GM19193 (cell line): Measurements from ENCODE around the gene INPP4A.

Experiments used
- POLR2A ChIP-seq: IDR thresholded peaks from 4 replicates; pipeline ENCODE4 v1.6.1; 2011; ENCODE audit not compliant: insufficient read depth, insufficient read length; ENCODE audit errors: extremely low read depth

Gene INPP4A

DNA sequence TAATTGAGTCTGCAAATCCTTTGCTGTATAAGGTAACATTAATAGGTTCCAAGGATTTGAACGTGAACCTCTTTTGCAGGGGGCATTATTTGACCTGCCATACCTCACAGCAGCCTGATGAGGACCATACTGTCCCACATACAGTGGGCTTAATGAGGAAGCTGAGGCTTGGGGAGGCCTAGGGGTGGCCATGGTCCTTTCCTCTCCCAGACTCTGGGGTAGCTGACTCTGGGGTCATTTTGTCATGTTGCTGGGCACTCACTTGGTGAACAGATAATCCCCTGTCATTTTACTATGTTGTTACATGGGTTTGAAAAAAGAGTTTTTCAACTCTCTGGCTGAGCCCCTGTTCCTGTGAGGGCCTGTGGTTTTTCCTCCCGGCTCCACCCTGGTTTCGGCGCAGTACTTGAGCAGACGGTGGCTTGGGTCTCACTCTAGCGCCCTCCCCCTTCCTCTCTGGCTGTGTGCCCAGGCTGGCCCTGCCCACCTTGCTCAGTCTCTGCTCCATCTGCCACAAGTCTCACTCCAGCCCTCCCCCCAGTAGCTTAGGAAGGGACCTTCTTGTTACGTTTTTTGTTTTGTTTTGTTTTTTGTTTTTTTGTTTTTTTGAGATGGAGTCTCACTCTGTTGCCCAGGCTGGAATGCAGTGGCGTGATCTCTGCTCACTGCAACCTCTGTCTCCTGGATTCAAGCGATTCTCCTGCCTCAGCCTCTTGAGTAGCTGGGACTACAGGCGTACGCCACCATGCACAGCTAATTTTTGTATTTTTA lies 21.0 kb downstream of the INPP4A start:
- peak; percentile 38 for TF ChIP-seq POLR2A

DNA sequence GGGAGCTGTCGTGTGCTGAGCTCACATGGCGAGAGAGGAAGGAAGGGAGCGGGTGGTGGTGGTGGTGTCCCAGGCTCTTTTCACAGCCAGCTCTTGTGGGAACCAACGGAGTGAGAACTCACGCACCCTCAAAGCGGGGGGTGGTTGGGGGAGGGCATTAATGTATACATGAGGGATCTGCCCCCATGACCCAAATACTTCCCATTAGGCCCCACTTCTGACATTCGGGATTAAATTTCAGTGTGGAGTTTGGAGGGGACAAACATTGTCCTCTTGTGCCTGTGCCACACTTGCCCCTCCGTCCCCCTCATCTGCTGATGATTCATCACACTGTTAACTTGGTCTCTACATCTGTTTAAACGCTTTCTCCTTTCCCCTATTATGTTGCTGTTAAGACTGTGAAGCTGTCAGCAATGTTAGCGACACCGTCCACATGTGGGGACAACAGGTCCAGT lies 22.5 kb downstream of the INPP4A start:
- no peak for TF ChIP-seq POLR2A

DNA sequence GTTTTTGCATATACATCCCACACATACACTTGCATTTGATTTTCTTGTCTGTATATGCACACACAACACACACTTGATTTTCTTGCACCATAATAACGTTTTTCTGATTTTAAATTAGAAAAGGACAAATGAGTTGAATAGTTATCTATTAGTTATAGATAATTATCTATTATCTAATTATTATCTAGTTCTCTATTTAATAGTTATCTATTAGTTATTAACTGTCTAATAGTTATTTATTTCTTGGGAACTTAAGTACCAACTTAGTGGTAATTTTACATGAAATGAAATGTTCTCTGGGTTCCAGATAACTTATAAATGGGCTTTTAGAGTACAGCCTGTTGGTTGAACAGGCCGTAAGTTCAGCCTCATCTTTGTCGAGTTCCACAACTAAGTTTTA lies 23.0 kb downstream of the INPP4A start:
- no peak for TF ChIP-seq POLR2A

DNA sequence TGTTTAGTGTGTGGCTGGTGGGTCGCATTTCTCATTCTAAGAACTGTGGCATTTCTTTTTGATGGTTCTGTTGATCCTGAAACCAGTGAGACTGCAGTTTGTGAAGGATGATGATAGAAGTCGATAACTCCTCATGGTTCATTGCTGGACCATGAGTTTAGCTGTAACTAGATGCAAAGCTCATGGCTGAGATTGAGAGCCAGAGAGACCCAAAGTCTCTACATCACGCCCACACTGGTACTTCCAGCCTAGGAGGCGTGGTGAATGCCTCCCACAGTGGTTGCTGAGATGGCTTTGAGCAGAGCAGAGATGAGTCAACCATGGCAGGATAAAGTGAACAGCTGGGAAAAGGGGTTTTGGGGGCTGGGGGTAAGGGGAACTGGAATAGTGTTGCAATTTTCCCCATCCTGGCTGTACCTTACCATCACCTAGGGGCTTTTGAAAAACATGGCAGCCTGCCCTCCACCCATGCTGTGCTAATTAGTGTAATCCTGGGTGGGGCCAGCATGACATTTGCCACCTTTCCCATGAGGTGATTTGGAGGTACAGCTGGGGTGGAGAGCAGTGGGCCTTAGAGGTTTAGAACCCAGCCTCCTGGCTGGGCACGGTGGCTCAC lies 24.1 kb downstream of the INPP4A start:
- TF ChIP-seq POLR2A, result no peak

DNA sequence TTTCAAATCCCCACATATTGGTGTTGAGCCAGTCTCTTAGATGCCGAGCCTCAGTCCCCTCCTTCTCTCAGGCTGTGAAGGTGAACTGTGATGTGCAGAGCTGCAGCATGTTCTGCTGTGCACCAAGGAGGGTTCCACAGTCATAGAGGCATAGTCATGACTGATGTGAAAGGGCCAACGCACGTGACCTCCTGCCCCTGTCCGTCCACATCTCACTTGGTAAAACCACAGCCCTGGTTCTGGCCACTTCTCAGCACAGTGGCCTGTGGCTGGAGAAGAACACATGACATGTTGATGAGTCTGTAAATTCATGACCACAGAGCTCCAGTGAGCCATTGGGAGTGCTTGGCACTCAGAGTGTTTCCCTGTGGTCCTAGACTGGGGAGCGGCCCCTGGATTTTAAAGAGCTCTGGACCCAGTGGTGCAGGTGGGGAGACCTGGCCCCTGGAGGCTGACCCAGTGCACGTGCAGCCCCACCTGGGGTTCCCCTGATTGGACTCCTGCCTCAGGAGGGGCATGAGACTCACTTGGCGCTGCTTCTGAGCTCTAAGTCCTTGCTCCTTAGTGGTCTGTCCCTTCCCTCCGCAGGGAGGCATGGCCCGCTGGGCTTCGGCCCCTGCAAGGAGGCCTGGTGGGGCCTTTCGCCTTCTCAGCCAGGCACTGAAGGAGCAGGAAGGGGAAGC lies 25.3 kb downstream of the INPP4A start:
- TF ChIP-seq POLR2A, result no peak

DNA sequence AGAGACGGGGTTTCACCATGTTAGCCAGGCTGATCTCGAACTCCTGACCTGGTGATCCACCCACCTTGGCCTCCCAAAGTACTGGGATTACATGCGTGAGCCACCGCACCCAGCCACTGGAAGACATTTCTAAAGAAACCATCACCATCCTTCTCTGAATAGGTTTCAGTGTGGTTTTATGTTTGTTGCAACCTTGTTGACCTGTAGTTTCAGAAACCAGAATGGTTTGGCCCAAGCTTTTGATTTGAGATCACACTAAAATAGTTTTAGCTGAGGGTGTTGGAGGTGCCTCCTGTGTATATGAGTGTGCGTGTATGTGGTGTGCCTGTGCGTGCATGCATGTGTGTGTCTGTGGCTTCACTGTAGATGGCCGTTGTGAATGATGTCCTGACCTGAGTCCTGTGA lies 26.2 kb downstream of the INPP4A start:
- TF ChIP-seq POLR2A, result no peak

DNA sequence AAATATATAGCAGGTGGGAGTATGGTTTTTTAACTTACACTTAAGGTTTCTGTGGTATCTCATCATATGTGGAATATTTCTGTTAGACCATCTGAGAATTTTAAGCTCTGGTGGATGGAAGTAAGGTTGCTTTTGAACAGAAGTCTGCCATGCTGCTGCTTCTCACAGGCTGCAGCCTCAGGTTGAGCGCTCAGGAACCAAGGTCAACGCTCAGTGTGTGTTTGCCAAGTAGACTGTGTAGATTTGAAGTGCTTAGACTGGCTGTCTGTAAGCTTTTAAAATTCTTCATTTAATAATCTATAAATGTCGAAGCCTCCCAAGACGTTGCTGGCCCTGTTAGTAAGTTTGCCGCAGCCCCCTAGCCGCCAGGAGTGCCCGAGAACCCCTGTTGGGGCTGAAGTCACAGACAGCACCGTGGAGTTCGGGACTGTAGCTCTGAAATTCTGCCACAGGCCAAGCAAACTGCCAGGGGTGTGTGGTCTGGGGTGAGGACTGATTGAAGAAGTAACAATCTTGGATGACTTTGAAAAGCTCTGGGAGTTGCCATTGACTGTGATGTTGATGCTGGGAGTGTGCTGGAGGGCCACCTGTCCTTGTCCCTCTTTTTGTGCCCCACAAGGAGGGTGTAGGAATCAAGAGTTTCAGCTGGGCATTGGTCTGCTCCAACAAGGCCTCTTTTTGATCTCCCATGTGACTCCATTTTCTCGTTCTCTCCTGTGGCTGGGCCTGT lies 26.9 kb downstream of the INPP4A start:
- TF ChIP-seq POLR2A, result no peak

DNA sequence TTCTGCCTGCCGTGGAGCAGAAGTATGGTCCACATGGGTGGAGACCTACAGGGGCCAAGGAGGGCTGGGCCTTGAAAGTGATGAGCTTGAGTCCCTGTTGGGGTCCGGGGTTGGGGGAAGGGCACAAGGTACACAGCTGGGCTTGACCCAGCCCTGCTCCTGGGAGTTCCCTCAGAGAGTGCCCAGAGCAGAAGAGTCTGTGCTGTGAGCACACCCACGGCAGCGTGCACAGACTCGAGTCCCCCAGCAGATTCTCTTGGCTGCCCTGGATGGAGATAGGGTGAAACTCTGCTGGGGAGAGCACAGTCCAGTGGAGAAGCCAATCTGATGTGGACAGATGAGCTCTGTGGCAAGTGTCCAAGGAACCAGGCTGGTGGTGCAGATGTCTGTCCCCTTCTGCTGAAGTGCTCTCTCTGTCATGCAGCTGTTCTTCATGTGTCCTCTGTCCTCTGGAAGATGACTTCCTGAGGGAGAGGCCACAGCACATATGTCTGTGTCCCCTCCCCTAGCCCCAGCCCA lies 27.5 kb downstream of the INPP4A start:
- no peak for TF ChIP-seq POLR2A

DNA sequence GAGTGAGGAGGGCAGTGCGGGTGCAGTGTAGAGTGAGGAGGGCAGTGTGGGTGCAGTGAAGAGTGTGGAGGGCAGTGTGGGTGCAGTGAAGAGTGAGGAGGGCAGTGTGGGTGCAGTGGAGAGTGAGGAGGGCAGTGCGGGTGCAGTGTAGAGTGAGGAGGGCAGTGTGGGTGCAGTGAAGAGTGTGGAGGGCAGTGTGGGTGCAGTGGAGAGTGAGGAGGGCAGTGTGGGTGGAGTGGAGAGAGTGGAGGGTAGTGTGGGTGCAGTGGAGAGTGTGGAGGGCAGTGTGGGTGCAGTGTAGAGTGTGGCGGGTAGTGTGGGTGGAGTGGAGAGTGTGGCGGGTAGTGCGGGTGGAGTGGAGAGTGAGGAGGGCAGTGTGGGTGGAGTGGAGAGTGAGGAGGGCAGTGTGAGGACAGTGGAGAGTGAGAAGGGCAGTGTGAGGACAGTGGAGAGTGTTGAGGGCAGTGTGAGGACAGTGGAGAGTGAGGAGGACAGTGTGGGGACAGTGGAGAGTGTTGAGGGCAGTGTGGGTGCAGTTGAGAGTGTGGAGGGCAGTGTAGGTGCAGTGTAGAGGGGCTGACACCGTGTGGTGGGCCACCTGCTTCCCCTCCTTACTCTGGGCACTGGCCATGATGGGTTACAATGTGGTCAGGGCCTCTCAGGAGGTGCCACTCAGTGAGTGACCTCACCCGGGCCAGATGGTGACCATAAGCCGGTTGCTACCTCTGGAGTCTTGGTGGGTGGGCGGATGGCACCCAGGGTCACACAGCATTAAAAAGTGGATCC lies 28.5 kb downstream of the INPP4A start:
- no peak for TF ChIP-seq POLR2A

DNA sequence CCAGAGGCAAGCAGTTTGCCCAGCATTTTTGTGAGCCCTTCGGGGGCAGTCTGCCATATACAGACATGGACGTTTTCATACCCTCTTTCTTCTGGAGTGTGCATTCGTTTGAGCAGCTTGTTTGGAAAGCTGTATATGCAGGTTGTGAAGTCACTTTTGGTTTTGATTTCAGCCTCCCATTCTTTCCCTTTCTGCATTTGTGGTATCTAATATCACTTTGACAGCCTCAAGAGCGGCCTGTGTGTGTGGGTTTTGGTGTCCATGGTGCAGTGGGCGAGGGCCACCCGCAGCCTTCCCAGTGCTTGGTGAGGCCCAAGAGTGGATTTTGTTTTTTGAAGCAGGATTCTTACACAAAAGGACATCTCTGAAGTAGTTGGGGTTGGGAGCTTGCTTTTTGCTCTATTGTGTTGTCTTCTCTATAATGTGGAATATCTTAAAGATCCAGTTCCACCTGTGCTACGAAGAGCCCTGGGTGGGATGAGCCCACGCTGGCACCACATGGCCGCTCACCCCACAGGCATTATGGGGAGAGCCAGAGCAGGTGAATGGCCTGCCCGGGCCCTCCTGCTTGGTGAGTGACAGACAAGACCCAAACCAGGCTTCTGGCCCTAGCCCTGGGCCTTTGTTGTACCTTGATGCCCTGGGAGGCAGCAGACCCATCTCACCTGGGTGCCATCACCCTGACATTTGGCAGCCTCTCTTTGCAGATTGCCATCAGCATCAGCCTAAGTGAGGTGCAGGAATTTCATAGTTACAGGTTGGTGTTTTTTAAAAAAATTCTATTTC lies 29.5 kb downstream of the INPP4A start:
- TF ChIP-seq POLR2A, result no peak

DNA sequence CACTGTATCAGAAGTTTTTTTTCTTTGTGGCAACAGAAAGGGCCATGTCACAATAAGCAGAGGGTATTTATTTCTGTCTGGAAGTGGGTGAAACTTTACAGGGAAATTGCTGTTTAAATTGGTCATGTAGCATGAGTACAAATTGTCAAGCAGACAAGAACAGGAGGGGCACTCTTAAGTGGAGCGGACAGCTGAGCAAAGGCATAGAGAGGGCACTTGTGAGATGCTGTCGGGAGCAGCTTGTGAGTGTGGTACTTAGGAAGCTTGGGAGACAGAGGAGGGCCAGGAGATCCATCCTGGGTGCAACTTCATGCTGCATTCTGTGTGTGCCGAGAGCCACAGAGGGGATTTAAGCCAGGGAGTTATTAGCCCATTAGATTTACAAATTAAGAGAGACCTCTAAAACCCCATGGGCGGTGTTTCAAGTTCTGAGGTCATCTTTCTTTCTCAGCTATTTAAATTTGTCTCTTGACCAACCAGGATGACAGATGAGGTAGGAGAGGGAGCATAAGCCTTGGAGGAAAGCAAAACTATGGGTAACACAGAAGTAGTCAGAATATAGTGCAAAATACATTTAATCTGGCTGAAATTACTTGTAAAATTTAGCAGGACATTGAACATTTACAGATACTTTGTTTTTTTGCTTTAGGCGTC lies 30.4 kb downstream of the INPP4A start:
- no peak for TF ChIP-seq POLR2A

DNA sequence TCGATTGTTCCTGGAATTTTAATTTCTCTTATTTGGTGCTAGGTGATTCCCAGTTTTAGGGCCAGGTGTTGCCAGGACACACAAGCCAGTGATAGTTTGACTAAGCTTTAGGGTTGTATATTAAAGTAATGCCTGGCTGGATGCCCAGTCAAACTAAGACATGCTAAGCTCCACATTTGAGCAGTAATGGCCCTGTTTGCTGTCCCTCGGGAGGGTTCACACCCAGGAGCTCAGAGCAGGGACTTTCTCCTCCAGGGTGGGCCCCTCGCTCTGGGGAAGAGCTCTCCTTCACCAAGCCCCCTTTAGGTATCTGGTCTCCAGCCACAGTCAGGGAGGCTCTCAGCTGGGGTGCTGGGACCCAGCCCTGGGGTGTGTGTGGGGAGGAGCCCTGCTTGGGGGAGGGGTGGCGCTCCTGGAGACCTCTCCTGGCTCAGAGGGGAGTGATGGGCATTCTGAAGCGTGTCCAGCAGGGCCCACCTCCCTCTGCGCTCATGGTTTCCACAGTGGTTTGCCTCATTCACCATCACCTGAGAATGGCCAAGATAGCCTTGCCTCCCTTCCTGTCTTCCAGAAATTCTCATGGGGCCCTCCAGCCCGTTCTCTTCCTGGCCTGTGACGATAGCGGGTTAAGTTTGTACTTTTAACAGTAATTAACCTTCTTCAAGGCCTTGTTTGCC lies 31.7 kb downstream of the INPP4A start:
- TF ChIP-seq POLR2A, result no peak
